H1 (cell line): ENCODE measurements around the gene ABI3BP. TPM values are rescaled to one million over a fixed set of nuclear protein-coding genes. Genes with fewer than 3 reads are reported as not detected.

ENCODE experiments used
- CTCF ChIA-PET: fragments of 300-600 bp; sonication (Branson Sonifier 250); formaldehyde crosslinking; loops from one replicate; lab custom pipeline; 2021; ENCODE audit not compliant: partially characterized antibody; lab: Charles Lee
- POLR2A ChIA-PET: fragments of 300-600 bp; sonication (Branson Sonifier 250); formaldehyde crosslinking; loops from one replicate; lab custom pipeline; 2021; ENCODE audit warnings: inconsistent platforms; ENCODE audit not compliant: partially characterized antibody; lab: Charles Lee
- DNase-seq, 2 experiments: peaks; one replicate each; pipeline versions ENCODE4 v3.0.0 to v3.0.0-alpha.2; 2010 to 2022; ENCODE audit warnings: low spot score in 2 of 2, low read depth in 1 of 2, mixed read lengths in 1 of 2
- FAIRE-seq: peaks from 2 replicates; lab custom pipeline; 2011; peaks lifted over from hg19 to GRCh38; lab: Jason Lieb, UNC
- H2AFZ ChIP-seq: 2 replicates; pipeline ENCODE4 v1.8.1; 2012; ENCODE audit warnings: low read length, inconsistent platforms
- H2AK5ac ChIP-seq: 2 replicates; pipeline ENCODE4 v1.6.1; 2013; ENCODE audit warnings: low read depth, low read length
- H2BK120ac ChIP-seq: replicated peaks from 2 replicates; pipeline ENCODE3; 2013; ENCODE audit warnings: low read depth, low read length, inconsistent platforms
- H2BK12ac ChIP-seq: 2 replicates; pipeline ENCODE4 v1.6.1; 2013; ENCODE audit warnings: low read depth, low read length
- H2BK15ac ChIP-seq: 2 replicates; pipeline ENCODE4 v1.6.1; 2013; ENCODE audit warnings: low read length
- H2BK20ac ChIP-seq: 2 replicates; pipeline ENCODE4 v1.6.1; 2013; ENCODE audit warnings: low read length
- H2BK5ac ChIP-seq: 2 replicates; pipeline ENCODE4 v1.6.1; 2013; ENCODE audit warnings: low read depth, low read length
- H3K14ac ChIP-seq: 2 replicates; pipeline ENCODE4 v1.6.1; 2013; ENCODE audit warnings: inconsistent platforms; ENCODE audit not compliant: insufficient read length
- H3K18ac ChIP-seq: 2 replicates; pipeline ENCODE4 v1.6.1; 2013; ENCODE audit warnings: low read length; ENCODE audit errors: extremely low read depth
- H3K23ac ChIP-seq: 2 replicates; pipeline ENCODE4 v1.6.1; 2013; ENCODE audit warnings: inconsistent platforms; ENCODE audit not compliant: insufficient read length
- H3K23me2 ChIP-seq: 2 replicates; pipeline ENCODE4 v1.6.1; 2013; ENCODE audit warnings: low read depth, low read length
- H3K27ac ChIP-seq: 2 replicates; pipeline ENCODE4 v1.6.1; 2011; ENCODE audit warnings: low read depth, low read length, inconsistent platforms
- H3K27me3 ChIP-seq, 4 experiments: replicated peaks in 1 of 4; 1 replicate in 1 of 4; 2 replicates in 3 of 4; pipeline versions ENCODE4 v1.6.1 to v1.8.1; 2011 to 2013; ENCODE audit warnings: low read length in 3 of 4, mild to moderate bottlenecking in 3 of 4, inconsistent platforms in 2 of 4, mixed read lengths in 2 of 4, moderate library complexity in 1 of 4; ENCODE audit not compliant: control insufficient read depth in 3 of 4, insufficient read depth in 3 of 4; ENCODE audit errors: extremely low read depth in 1 of 4
- H3K36me3 ChIP-seq, 4 experiments: 2 replicates each; pipeline versions ENCODE4 v1.6.1 to v1.8.1; 2011 to 2013; ENCODE audit warnings: mild to moderate bottlenecking in 4 of 4, low read length in 3 of 4, moderate library complexity in 2 of 4, control low read depth in 1 of 4, inconsistent platforms in 1 of 4; ENCODE audit not compliant: insufficient read depth in 4 of 4, control insufficient read depth in 2 of 4
- H3K4ac ChIP-seq: replicated peaks from 2 replicates; pipeline ENCODE3; 2013; ENCODE audit warnings: low read length, low read depth, mixed read lengths, inconsistent platforms; ENCODE audit not compliant: insufficient read length
- H3K4me1 ChIP-seq, 4 experiments: replicated peaks in 1 of 4; 1 replicate in 1 of 4; 2 replicates in 3 of 4; pipeline versions ENCODE4 v1.6.1 to v1.8.1; 2011 to 2013; ENCODE audit warnings: low read length in 3 of 4, inconsistent platforms in 2 of 4, mixed read lengths in 1 of 4; ENCODE audit not compliant: insufficient read depth in 4 of 4, control insufficient read depth in 3 of 4
- H3K4me2 ChIP-seq, 2 experiments: 2 replicates each; pipeline versions ENCODE4 v1.6.1 to v1.8.1; 2011 to 2013; ENCODE audit warnings: low read depth in 2 of 2, low read length in 2 of 2, control low read depth in 1 of 2, inconsistent platforms in 1 of 2, mild to moderate bottlenecking in 1 of 2; ENCODE audit not compliant: insufficient read depth in 1 of 2
- H3K4me3 ChIP-seq, 4 experiments: fragments of 200-600, 300-600 bp in 1 of 4; sonication (generic), shearing (Covaris generic), sonication (Bioruptor Twin) in 1 of 4; 2 replicates each; pipeline versions ENCODE4 v1.5.1 to v1.8.1; 2011 to 2016; ENCODE audit warnings: low read length in 4 of 4, low read depth in 3 of 4, control low read depth in 2 of 4, inconsistent platforms in 2 of 4, mild to moderate bottlenecking in 2 of 4, mixed read lengths in 1 of 4, moderate library complexity in 1 of 4; ENCODE audit not compliant: insufficient read depth in 2 of 4; ENCODE audit errors: extremely low read depth in 1 of 4
- H3K56ac ChIP-seq: replicated peaks from 2 replicates; pipeline ENCODE3; 2013; ENCODE audit warnings: low read depth, mild to moderate bottlenecking, mixed read lengths, low read length, inconsistent platforms; ENCODE audit not compliant: insufficient read length
- H3K79me1 ChIP-seq: 2 replicates; pipeline ENCODE4 v1.6.1; 2013; ENCODE audit warnings: low read depth, low read length, control low read depth
- H3K79me2 ChIP-seq, 2 experiments: 2 replicates each; pipeline versions ENCODE4 v1.6.1 to v1.8.1; 2012 to 2013; ENCODE audit warnings: low read length in 2 of 2, mild to moderate bottlenecking in 2 of 2, inconsistent platforms in 1 of 2; ENCODE audit not compliant: insufficient read depth in 2 of 2, control insufficient read depth in 1 of 2
- H3K9ac ChIP-seq, 4 experiments: replicated peaks in 1 of 4; 1 replicate in 1 of 4; 2 replicates in 3 of 4; pipeline versions ENCODE4 v1.6.1 to v1.8.1; 2011 to 2013; ENCODE audit warnings: low read depth in 3 of 4, low read length in 3 of 4, control low read depth in 2 of 4, mild to moderate bottlenecking in 2 of 4, moderate library complexity in 2 of 4, inconsistent platforms in 1 of 4; ENCODE audit errors: extremely low read depth in 1 of 4
- H3K9me3 ChIP-seq, 2 experiments: 2 replicates each; pipeline versions ENCODE4 v1.6.1 to v1.8.1; 2012 to 2013; ENCODE audit warnings: mild to moderate bottlenecking in 2 of 2, moderate library complexity in 2 of 2, control low read depth in 1 of 2, inconsistent platforms in 1 of 2, low read depth in 1 of 2, low read length in 1 of 2, mixed read lengths in 1 of 2; ENCODE audit not compliant: insufficient read depth in 2 of 2
- H4K20me1 ChIP-seq, 2 experiments: replicated peaks in 1 of 2; 2 replicates each; pipeline versions ENCODE3 to v1.8.1; 2011 to 2013; ENCODE audit warnings: inconsistent platforms in 2 of 2, low read length in 2 of 2, mild to moderate bottlenecking in 1 of 2; ENCODE audit not compliant: insufficient read depth in 2 of 2, control insufficient read depth in 1 of 2
- H4K5ac ChIP-seq: 2 replicates; pipeline ENCODE4 v1.6.1; 2013; ENCODE audit warnings: low read length, low read depth, mixed read lengths, inconsistent platforms; ENCODE audit not compliant: insufficient read length
- H4K8ac ChIP-seq: 2 replicates; pipeline ENCODE4 v1.8.0; 2013; ENCODE audit warnings: mild to moderate bottlenecking, moderate library complexity, low read length, inconsistent platforms; ENCODE audit not compliant: insufficient read depth; ENCODE audit errors: extremely low read depth
- H4K91ac ChIP-seq: replicated peaks from 2 replicates; pipeline ENCODE3; 2013; ENCODE audit warnings: low read length, mixed read lengths, inconsistent platforms; ENCODE audit not compliant: insufficient read length
- ASH2L ChIP-seq: fragments of 200-600, 300-600 bp; sonication (generic); IDR thresholded peaks from one replicate; pipeline ENCODE4 v1.7.1; 2017; ENCODE audit warnings: low read length
- CTCF ChIP-seq, 3 experiments: IDR thresholded peaks; 1 replicate in 2 of 3; 2 replicates in 1 of 3; pipeline versions ENCODE4 v1.5.1 to v1.6.1; 2011; ENCODE audit warnings: low read length in 3 of 3, mild to moderate bottlenecking in 3 of 3, inconsistent platforms in 2 of 3, low read depth in 1 of 3, moderate library complexity in 1 of 3; ENCODE audit not compliant: insufficient read depth in 1 of 3; ENCODE audit errors: control extremely low read depth in 1 of 3
- GABPA ChIP-seq: IDR thresholded peaks from 2 replicates; pipeline ENCODE4 v1.6.1; 2011; ENCODE audit warnings: mild to moderate bottlenecking, low read length, moderate library complexity, borderline replicate concordance; ENCODE audit not compliant: insufficient read depth
- HDAC6 ChIP-seq: IDR thresholded peaks from one replicate; pipeline ENCODE4 v1.7.1; 2012; ENCODE audit warnings: low read depth, mild to moderate bottlenecking, inconsistent platforms, low read length, moderate library complexity
- MAFK ChIP-seq: IDR thresholded peaks from 2 replicates; pipeline ENCODE4 v1.6.1; 2012; ENCODE audit warnings: low read depth, mild to moderate bottlenecking, improper control_type of control experiment, low read length
- PHF8 ChIP-seq: fragments of 200-600 bp; sonication (generic); conservative IDR thresholded peaks from 2 replicates; pipeline ENCODE4 v1.7.1; 2012; ENCODE audit warnings: low read depth, mild to moderate bottlenecking, inconsistent platforms, low read length, moderate library complexity
- POLR2AphosphoS5 ChIP-seq: IDR thresholded peaks from 2 replicates; pipeline ENCODE4 v1.6.1; 2011; ENCODE audit warnings: low read depth, low read length
- RNF2 ChIP-seq: fragments of 200-900, 300-1000 bp; sonication (generic); IDR thresholded peaks from 2 replicates; pipeline ENCODE4 v1.7.1; 2016; ENCODE audit warnings: borderline replicate concordance, low read depth, mild to moderate bottlenecking, antibody characterized with exemption, low read length; ENCODE audit not compliant: poor library complexity, severe bottlenecking; ENCODE audit errors: missing control alignments
- SP1 ChIP-seq: IDR thresholded peaks from 2 replicates; pipeline ENCODE4 v1.6.1; 2011; ENCODE audit warnings: low read depth, low read length
- USF2 ChIP-seq: IDR thresholded peaks from 2 replicates; pipeline ENCODE4 v1.6.1; 2011; ENCODE audit warnings: low read length, improper control_type of control experiment
- WGBS, 2 experiments: shearing (Covaris generic) in 1 of 2; methylation state at CpG; one replicate each; pipeline versions ENCODE4 v1.1.6 to v1.1.7; 2013 to 2015; ENCODE audit warnings: low lambda C conversion rate in 2 of 2, mixed read lengths in 2 of 2, inconsistent platforms in 1 of 2, low coverage in 1 of 2, missing lambda C conversion rate in 1 of 2; ENCODE audit not compliant: insufficient replicate concordance in 2 of 2, insufficient coverage in 1 of 2, insufficient read length in 1 of 2; ENCODE audit errors: extremely low coverage in 1 of 2, missing lambda C conversion rate in 1 of 2; 5-methylcytosine and 5-hydroxymethylcytosine counted together
- polyA plus RNA-seq, 7 experiments: library from polyadenylated mRNA; depleted of rRNA in 3 of 7; stranded (reverse) in 5 of 7; unstranded in 2 of 7; fragments of >200 nt in 5 of 7; fragments of 200-250 nt in 2 of 7; gene quantifications; 1 replicate in 5 of 7; 2 replicates in 1 of 7; 4 replicates in 1 of 7; pipeline versions ENCODE4 v1.2.1 to v1.2.3, GENCODE V29; 2011 to 2013; ENCODE audit warnings: missing spikeins in 2 of 7, mixed read lengths in 2 of 7
- total RNA-seq: library from RNA; stranded (reverse); fragmentation: NEBNext Ultra II Directional; extraction: Animal tissue kit (Norgen Biotek cat#: 25700); gene quantifications from 2 replicates; pipeline ENCODE4 v1.2.1, GENCODE V29; 2021

ABI3BP gene
- total and polyA plus RNA-seq, 2 of the 8 experiments (the other 6 are each of a cell fraction or from before 2014, with no cell fraction given) = 0.08 to 0.32 TPM

- peaks cover 1 to 25% (median 11%) of the 10 kb centered on the region in 4 experiments; a peak in 6 of 7 replicates for H3K27me3 ChIP-seq
- no peak overlapping the region for H2BK5ac ChIP-seq
- H3K56ac ChIP-seq = no peak overlapping the region
- H3K4ac ChIP-seq = no peak overlapping the region
- H3K23me2 ChIP-seq = peaks cover 2% of the 10 kb centered on the region; the same call in 1 of the 2 replicates
- no peak overlapping the region for H3K4me2 ChIP-seq
- no peak overlapping the region for H4K8ac ChIP-seq
- no peaks in the 10 kb centered on the region; a peak in 1 of 8 replicates for H3K36me3 ChIP-seq
- H3K18ac ChIP-seq = no peak overlapping the region
- no peak overlapping the region for H3K23ac ChIP-seq
- no peak overlapping the region for H3K14ac ChIP-seq
- FAIRE-seq (no peak), DNase-seq (no peak)
- H4K5ac ChIP-seq = no peak overlapping the region
- H3K79me2 ChIP-seq = peaks cover 5 to 14% of the 10 kb centered on the region in 2 experiments
- H2AFZ ChIP-seq = no peak overlapping the region
- ChIA-PET CTCF (interaction anchor here (0.6 to 1.4 kb wide), 2 partner anchors 115 to 786 kb away, joined by 3 to 4 read pairs; no protein-coding TSS in a partner anchor), POLR2A (no interaction called here)
- H3K4me3 ChIP-seq = no peak overlapping the region
- no peak overlapping the region for H2BK12ac ChIP-seq
- H3K27ac ChIP-seq = no peak overlapping the region
- peaks cover 0 to 5% (median 2%) of the 10 kb centered on the region in 4 experiments; a peak in 2 of 7 replicates for H3K4me1 ChIP-seq
- H2BK120ac ChIP-seq = no peak overlapping the region
- H3K9ac ChIP-seq = no peak overlapping the region
- H2BK15ac ChIP-seq = no peak overlapping the region
- H4K20me1 ChIP-seq = peaks cover 0 to 2% of the 10 kb centered on the region in 2 experiments
- 76% methylated on average over 3 of the region's 3 CpGs; no CpG with 5 or more reads in 1 of the 2 experiments for WGBS, 2 experiments
- H2AK5ac ChIP-seq = no peak overlapping the region
- no peak overlapping the region for H2BK20ac ChIP-seq
- no peak overlapping the region for H4K91ac ChIP-seq
- H3K79me1 ChIP-seq = no peaks in the 10 kb centered on the region
- no peaks in the 10 kb centered on the region for H3K9me3 ChIP-seq
- TF ChIP-seq PHF8 (no peak), SP1 (no peak), ASH2L (no peak), MAFK (no peak), USF2 (no peak), CTCF (IDR thresholded peaks at IDR 0.05; ENCODE audit: control extremely low read depth in 1 of 3, insufficient read depth in 1 of 3, low read depth in 1 of 3, low read length in 3 of 3) (no peak), POLR2AphosphoS5 (no peak), RNF2 (no peak), GABPA (no peak), HDAC6 (no peak)
Observed at GRCh38 chr3:100706365-100706764, 286.9 kb downstream of the ABI3BP start.
